BLaER1 (cell line): ENCODE measurements around the gene NUP62.
"Not testable (repeated sequence)": the region's sequence is repeated elsewhere in the genome, so short reads cannot be mapped to it uniquely, and the experiment has no call there.

Experiments
- H3K27ac ChIP-seq: shearing (Covaris generic); formaldehyde crosslinking; 2 replicates; pipeline ENCODE4 v1.8.1; 2022
- H3K27me3 ChIP-seq: shearing (Covaris generic); formaldehyde crosslinking; 2 replicates; pipeline ENCODE4 v1.8.1; 2022
- H3K36me3 ChIP-seq: shearing (Covaris generic); formaldehyde crosslinking; 2 replicates; pipeline ENCODE4 v1.8.1; 2022
- H3K4me1 ChIP-seq: shearing (Covaris generic); formaldehyde crosslinking; 2 replicates; pipeline ENCODE4 v1.8.1; 2022
- H3K4me2 ChIP-seq: shearing (Covaris generic); formaldehyde crosslinking; 2 replicates; pipeline ENCODE4 v1.8.1; 2022
- H3K4me3 ChIP-seq: shearing (Covaris generic); formaldehyde crosslinking; 2 replicates; pipeline ENCODE4 v1.8.1; 2022
- H3K9ac ChIP-seq: shearing (Covaris generic); formaldehyde crosslinking; 2 replicates; pipeline ENCODE4 v1.8.1; 2022
- H3K9me3 ChIP-seq: shearing (Covaris generic); formaldehyde crosslinking; 2 replicates; pipeline ENCODE4 v1.8.1; 2022
- H4K20me1 ChIP-seq: shearing (Covaris generic); formaldehyde crosslinking; 2 replicates; pipeline ENCODE4 v1.8.1; 2022
- Cebpa-rat ChIP-seq: shearing (Covaris generic); IDR thresholded peaks from 2 replicates; pipeline ENCODE4 v1.8.1; 2022

NUP62 gene, protein sequence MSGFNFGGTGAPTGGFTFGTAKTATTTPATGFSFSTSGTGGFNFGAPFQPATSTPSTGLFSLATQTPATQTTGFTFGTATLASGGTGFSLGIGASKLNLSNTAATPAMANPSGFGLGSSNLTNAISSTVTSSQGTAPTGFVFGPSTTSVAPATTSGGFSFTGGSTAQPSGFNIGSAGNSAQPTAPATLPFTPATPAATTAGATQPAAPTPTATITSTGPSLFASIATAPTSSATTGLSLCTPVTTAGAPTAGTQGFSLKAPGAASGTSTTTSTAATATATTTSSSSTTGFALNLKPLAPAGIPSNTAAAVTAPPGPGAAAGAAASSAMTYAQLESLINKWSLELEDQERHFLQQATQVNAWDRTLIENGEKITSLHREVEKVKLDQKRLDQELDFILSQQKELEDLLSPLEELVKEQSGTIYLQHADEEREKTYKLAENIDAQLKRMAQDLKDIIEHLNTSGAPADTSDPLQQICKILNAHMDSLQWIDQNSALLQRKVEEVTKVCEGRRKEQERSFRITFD

DNA sequence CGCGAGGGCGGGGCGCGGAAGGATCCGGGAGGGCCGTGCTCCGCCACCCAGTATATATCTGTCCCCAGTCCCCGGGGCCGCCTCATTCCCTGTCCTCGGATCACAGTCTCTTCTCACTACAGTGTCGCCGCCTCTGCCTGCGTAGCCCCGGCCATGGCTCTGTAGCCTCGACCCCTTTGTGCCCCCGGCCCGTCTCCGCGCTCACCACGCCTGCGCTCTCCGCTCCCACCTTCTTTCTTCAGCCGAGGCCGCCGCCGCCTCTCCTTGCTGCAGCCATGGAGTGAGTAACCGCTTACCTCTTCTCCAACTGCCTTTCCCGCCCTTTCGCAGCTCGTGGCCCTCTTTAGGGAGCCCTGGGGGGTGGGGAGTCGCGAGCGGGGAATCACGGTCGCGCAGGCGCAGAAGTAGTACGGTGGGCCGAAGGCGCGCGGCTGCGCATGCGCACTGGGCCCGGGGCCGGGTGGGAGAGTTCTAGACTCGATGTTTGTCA, at the start of gene NUP62, which contains the start of gene ATF5:
Gene NUP62 (minus strand): TSS at position 384 of the 490 bp plus-strand sequence. CDS start 19,697 bp downstream, outside the sequence.
Gene ATF5 (plus strand): TSS at position 85 of the 490 bp plus-strand sequence. CDS start 1,646 bp downstream, outside the sequence.
- no peak for TF ChIP-seq Cebpa-rat
- Histone ChIP-seq H3K27me3 (no peaks in the 10 kb centered on the region), H3K4me1 (peaks cover 71% of the 10 kb centered on the region), H3K9me3 (no peaks in the 10 kb centered on the region), H3K4me3 (peak within 1 kb of the TSS; percentile 83), H3K9ac (peak within 1 kb of the TSS; percentile 98), H3K36me3 (peaks cover 69% of the 10 kb centered on the region), H3K4me2 (peak within 1 kb of the TSS; percentile 98), H3K27ac (peak within 1 kb of the TSS; percentile 99), H4K20me1 (peaks cover 75% of the 10 kb centered on the region)

DNA sequence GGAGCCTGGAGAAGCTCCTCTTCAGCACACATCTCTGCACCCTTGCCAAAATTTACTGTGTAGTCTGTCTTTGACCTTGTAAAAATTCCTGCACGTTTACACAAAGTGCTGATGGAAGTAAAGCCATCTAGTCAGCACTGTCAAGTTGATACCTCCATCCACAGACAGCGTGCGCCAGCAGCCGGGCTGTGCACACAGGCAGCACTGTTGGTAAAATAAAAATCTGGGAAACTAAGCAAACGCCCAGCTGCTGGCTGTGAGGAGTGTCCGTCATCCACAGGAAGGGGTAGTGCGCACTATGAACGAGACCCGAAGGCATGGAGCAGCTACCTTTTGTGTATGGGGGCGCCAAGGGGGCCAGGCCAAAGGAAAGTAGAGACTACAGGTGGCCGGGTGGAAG, 49.0 kb upstream of the NUP62 start:
- H3K9me3 ChIP-seq = no peaks in the 10 kb centered on the region
- TF ChIP-seq Cebpa-rat = no peak
- H3K27me3 ChIP-seq = no peaks in the 10 kb centered on the region
- no peak overlapping the region for H3K4me3 ChIP-seq
- H3K27ac ChIP-seq = no peak overlapping the region
- H3K4me2 ChIP-seq = no peak overlapping the region
- peaks cover 13% of the 10 kb centered on the region for H4K20me1 ChIP-seq
- peaks cover 65% of the 10 kb centered on the region for H3K36me3 ChIP-seq
- H3K9ac ChIP-seq = no peak overlapping the region
- no peaks in the 10 kb centered on the region for H3K4me1 ChIP-seq

DNA sequence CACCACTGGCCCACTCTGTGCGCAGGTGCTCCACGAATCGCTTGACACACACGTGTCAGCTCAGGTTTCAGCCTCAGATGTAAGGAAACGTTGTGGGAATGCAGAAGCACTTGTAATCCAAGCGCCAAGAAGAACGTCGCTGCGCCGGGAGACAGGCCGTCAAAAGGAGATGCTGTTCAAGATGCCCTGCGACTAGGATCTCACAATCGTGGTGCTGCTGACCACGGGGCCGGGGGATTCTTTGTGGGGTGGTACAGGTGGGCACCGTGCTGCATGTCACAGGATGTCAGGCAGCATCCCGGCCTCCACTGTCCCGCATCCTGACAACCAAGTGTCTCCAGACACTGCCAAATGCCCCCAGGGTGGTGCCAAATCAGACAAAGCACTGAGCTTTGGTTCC, 48.6 kb upstream of the NUP62 start:
- no peak overlapping the region for H3K27ac ChIP-seq
- H3K9me3 ChIP-seq = no peaks in the 10 kb centered on the region
- H3K4me3 ChIP-seq = no peak overlapping the region
- no peak overlapping the region for H3K4me2 ChIP-seq
- H4K20me1 ChIP-seq = 0 out of 2 replicates have a peak, but pooled peaks cover 11% of the 10 kb centered on the region
- H3K36me3 ChIP-seq = peaks cover 65% of the 10 kb centered on the region
- H3K27me3 ChIP-seq = no peaks in the 10 kb centered on the region
- TF ChIP-seq Cebpa-rat = no peak
- H3K9ac ChIP-seq = no peak overlapping the region
- no peaks in the 10 kb centered on the region for H3K4me1 ChIP-seq

DNA sequence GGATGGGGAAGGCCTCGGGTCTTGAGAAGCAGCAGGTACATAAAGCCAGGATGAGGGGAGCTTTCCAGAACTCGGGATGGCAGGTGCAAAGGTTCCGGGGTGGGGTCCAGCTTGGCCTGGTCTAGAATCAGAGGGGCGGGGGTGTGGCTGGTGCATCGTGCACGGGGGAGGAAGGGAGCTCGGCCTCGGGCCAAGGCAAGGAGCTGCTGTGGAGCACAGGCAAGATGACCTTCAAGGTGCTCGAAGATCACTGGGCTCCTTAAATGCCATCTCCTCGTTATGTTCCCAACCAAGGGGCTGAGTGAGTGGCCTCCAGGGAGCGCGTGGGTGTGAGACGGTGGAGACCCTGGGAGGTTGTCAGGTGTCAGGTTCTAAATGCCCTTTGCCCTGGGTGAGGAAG, 47.8 kb upstream of the NUP62 start:
- Histone ChIP-seq H3K9me3 (no peaks in the 10 kb centered on the region), H3K27me3 (no peaks in the 10 kb centered on the region), H4K20me1 (0 out of 2 replicates have a peak, but pooled peaks cover 11% of the 10 kb centered on the region), H3K27ac (no peak overlapping the region), H3K36me3 (peaks cover 63% of the 10 kb centered on the region), H3K4me3 (no peak overlapping the region), H3K9ac (no peak overlapping the region), H3K4me2 (no peak overlapping the region), H3K4me1 (no peaks in the 10 kb centered on the region)
- no peak for TF ChIP-seq Cebpa-rat

DNA sequence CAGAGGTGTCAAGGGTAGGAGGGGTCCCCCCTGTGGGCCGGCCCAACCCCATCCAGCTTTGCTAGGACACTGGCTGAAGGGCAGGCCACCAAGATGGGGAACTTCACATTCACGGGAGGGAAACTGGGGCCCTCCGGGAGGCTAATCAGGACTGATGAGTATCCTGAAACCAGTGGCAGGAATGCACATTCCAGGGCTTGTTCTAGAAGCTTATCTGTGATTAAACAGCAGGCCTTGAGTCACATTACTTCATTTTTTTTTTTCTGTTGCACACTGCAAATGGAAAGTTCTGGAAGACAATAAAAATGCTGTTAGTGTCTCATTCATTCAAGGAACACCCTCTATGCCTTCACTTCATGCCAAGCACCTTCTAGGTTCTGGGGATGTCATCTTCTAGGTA, 47.2 kb upstream of the NUP62 start:
- Histone ChIP-seq H3K4me2 (no peak overlapping the region), H3K4me3 (no peak overlapping the region), H3K36me3 (peaks cover 57% of the 10 kb centered on the region), H3K4me1 (no peaks in the 10 kb centered on the region), H4K20me1 (0 out of 2 replicates have a peak, but pooled peaks cover 11% of the 10 kb centered on the region), H3K9me3 (no peaks in the 10 kb centered on the region), H3K27ac (no peak overlapping the region), H3K9ac (no peak overlapping the region), H3K27me3 (no peaks in the 10 kb centered on the region)
- no peak for TF ChIP-seq Cebpa-rat

DNA sequence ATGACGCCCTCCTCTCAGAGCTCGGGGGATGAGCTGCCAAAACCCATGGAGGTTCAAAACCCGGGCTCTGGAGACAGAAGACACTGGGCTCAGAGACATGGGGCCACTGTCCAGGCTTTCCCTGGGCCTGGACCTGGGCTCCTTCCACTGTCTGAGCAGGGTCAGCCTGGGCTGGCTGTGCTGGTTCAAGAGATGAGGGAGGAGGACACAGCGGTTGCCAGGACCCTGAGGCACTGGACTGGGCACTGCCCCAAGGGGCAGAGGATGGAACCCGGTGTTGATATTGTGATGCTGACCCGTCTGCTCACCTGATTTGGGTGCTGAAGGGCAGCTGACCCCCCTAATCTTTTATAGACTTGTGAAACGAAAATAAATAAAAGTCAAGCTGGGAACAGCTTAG, 45.7 kb upstream of the NUP62 start:
- Histone ChIP-seq H3K4me3 (no peak overlapping the region), H3K27ac (no peak overlapping the region), H3K36me3 (peaks cover 49% of the 10 kb centered on the region), H3K27me3 (no peaks in the 10 kb centered on the region), H3K9ac (no peak overlapping the region), H4K20me1 (0 out of 2 replicates have a peak, but pooled peaks cover 7% of the 10 kb centered on the region), H3K4me2 (no peak overlapping the region), H3K4me1 (no peaks in the 10 kb centered on the region), H3K9me3 (no peaks in the 10 kb centered on the region)
- TF ChIP-seq Cebpa-rat = no peak

DNA sequence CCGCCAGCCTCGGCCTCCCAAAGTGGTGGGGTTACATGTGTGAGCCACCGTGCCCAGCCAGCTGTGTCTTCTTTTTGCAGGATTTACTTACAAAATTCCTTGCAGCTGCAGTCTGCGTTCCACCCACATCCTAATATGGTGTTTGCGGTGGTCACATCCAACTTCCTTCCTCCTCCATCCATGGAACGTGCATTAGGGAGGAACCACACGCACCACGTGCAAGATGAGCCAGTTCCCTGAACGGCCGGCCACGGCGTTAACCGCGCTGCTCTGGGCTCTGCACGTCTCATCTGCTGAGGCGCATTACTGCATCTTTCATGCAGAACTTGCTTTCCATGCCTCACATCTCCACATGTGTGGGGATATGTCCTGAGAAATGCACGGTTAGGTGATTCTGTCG, 44.7 kb upstream of the NUP62 start:
- no peaks in the 10 kb centered on the region for H3K4me1 ChIP-seq
- no peak overlapping the region for H3K4me2 ChIP-seq
- TF ChIP-seq Cebpa-rat = no peak
- peaks cover 42% of the 10 kb centered on the region for H3K36me3 ChIP-seq
- no peak overlapping the region for H3K9ac ChIP-seq
- H3K27ac ChIP-seq = no peak overlapping the region
- H3K27me3 ChIP-seq = no peaks in the 10 kb centered on the region
- H3K4me3 ChIP-seq = no peak overlapping the region
- H3K9me3 ChIP-seq = no peaks in the 10 kb centered on the region
- H4K20me1 ChIP-seq = 0 out of 2 replicates have a peak, but pooled peaks cover 7% of the 10 kb centered on the region

DNA sequence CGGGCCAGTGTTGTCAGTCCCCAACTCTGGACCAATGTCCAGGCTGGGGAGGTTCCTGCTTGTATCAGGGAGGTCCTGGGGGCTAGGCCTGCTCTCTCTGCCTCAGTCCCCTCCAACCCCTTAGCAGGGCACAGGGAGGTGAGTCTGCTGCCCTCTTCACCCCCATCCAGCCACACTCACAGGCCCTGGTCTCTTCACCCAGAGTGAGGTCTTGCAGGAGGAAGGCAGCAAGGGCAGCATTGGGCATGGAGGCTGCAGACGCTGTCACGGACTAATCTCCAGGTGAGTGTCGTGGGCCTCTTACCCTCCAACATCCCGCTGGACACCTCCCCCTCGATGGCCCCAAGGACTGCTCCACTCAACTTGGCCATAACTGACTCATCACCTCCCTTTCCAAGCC, 43.5 kb upstream of the NUP62 start:
- no peak overlapping the region for H3K9ac ChIP-seq
- no peaks in the 10 kb centered on the region for H3K27me3 ChIP-seq
- 0 out of 2 replicates have a peak, but pooled peaks cover 6% of the 10 kb centered on the region for H4K20me1 ChIP-seq
- H3K36me3 ChIP-seq = peaks cover 31% of the 10 kb centered on the region
- H3K9me3 ChIP-seq = no peaks in the 10 kb centered on the region
- H3K27ac ChIP-seq = no peak overlapping the region
- H3K4me3 ChIP-seq = no peak overlapping the region
- H3K4me1 ChIP-seq = no peaks in the 10 kb centered on the region
- H3K4me2 ChIP-seq = no peak overlapping the region
- TF ChIP-seq Cebpa-rat = no peak

DNA sequence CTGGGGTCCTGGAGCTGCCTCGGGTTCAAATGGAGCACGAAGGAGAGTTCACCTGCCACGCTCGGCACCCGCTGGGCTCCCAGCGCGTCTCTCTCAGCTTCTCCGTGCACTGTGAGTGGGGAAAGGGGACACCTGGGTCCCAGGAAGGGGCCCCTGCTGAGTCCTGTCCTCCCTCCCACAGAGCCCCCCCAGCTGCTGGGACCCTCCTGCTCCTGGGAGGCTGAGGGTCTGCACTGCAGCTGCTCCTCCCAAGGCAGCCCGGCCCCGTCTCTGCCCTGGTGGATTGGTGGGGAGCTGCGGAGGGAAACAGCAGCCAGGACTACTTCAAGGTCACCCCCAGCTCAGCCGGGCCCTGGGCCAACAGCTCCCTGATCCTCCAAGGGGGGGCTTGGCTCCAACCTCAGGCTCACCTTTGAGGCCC, 42.7 kb upstream of the NUP62 start:
- no peaks in the 10 kb centered on the region for H3K27me3 ChIP-seq
- no peak overlapping the region for H3K4me3 ChIP-seq
- H3K36me3 ChIP-seq = peaks cover 22% of the 10 kb centered on the region
- peaks cover 5% of the 10 kb centered on the region for H3K4me1 ChIP-seq
- H3K9me3 ChIP-seq = no peaks in the 10 kb centered on the region
- no peak overlapping the region for H3K27ac ChIP-seq
- no peak overlapping the region for H3K9ac ChIP-seq
- no peaks in the 10 kb centered on the region for H4K20me1 ChIP-seq
- no peak overlapping the region for H3K4me2 ChIP-seq
- no peak for TF ChIP-seq Cebpa-rat

DNA sequence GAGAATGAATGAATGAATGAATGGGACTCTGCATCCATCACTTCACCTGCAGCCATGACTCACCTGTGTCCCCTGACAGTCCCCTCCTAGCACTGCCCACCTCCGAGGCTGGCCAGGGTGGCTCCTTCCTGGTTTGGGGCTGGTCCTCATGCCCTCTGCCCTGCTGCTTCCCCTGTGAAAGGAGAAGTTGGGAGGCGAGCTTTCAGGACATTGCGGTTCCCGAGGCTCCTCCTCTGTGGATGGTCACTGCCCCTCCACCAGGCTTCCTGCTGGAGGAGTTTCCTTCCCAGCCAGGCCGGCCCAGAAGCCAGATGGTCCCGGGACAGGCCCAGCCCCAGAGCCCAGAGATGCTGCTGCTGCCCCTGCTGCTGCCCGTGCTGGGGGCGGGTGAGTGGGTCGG, 40.1 kb upstream of the NUP62 start:
- Histone ChIP-seq H3K4me1 (peaks cover 23% of the 10 kb centered on the region), H3K9me3 (peaks cover 18% of the 10 kb centered on the region)
- H3K27me3 ChIP-seq, H3K27ac ChIP-seq, H3K9ac ChIP-seq, H3K4me2 ChIP-seq, H3K4me3 ChIP-seq, H4K20me1 ChIP-seq, H3K36me3 ChIP-seq: not testable (repeated sequence)
